Ascending aorta (tissue), 2 donors: Measurements from ENCODE around the gene FUT6. TPM values are rescaled to one million over a fixed set of nuclear protein-coding genes. Genes with fewer than 3 reads are reported as not detected.

Experiments
- DNase-seq, 2 donors: peaks; one replicate each; pipeline ENCODE4 v3.0.0-alpha.2; 2019; ENCODE audit warnings: low spot score in 2 of 2
- H3K27ac ChIP-seq, 2 donors: fragments of 200-600 bp; sonication (generic); one replicate each; pipeline ENCODE4 v1.5.1; 2016 to 2017; ENCODE audit warnings: mild to moderate bottlenecking in 1 of 2
- H3K27me3 ChIP-seq: fragments of 200-600 bp; sonication (generic); one replicate; pipeline ENCODE4 v1.5.1; 2017
- H3K36me3 ChIP-seq, 2 donors: fragments of 200-600 bp; sonication (generic); one replicate each; pipeline ENCODE4 v1.5.1; 2016
- H3K4me1 ChIP-seq, 2 donors: fragments of 200-600 bp; sonication (generic); one replicate each; pipeline ENCODE4 v1.5.1; 2016 to 2017; ENCODE audit warnings: mild to moderate bottlenecking in 1 of 2
- H3K4me3 ChIP-seq, 2 donors: fragments of 200-600 bp; sonication (generic); one replicate each; pipeline ENCODE4 v1.5.1; 2016 to 2017; ENCODE audit warnings: mild to moderate bottlenecking in 1 of 2
- H3K9me3 ChIP-seq, 2 donors: fragments of 200-600 bp; sonication (generic); one replicate each; pipeline ENCODE4 v1.5.1; 2016
- intact Hi-C: fragments of 100-400 bp; cut with DNase I; formaldehyde crosslinking; loops from one replicate; pipeline ENCODE4 v1.15.1; 2023
- total RNA-seq: library from RNA; depleted of rRNA; stranded (reverse); fragments of >200 nt; gene quantifications from one replicate; pipeline ENCODE4 v1.1.0, GENCODE V29; 2016
- TF ChIP-seq, protein P1 (sequence below), 3 experiments: fragments of 200-600 bp in 2 of 3; fragments of 450-650 bp in 1 of 3; sonication (generic) in 2 of 3; IDR thresholded peaks; one replicate each; pipeline ENCODE4 v1.5.1; 2016 to 2019; ENCODE audit warnings: antibody characterized with exemption in 3 of 3, mild to moderate bottlenecking in 1 of 3, moderate library complexity in 1 of 3

Gene FUT6
- total RNA-seq, 1 donor from 2014 or later = not detected

DNA sequence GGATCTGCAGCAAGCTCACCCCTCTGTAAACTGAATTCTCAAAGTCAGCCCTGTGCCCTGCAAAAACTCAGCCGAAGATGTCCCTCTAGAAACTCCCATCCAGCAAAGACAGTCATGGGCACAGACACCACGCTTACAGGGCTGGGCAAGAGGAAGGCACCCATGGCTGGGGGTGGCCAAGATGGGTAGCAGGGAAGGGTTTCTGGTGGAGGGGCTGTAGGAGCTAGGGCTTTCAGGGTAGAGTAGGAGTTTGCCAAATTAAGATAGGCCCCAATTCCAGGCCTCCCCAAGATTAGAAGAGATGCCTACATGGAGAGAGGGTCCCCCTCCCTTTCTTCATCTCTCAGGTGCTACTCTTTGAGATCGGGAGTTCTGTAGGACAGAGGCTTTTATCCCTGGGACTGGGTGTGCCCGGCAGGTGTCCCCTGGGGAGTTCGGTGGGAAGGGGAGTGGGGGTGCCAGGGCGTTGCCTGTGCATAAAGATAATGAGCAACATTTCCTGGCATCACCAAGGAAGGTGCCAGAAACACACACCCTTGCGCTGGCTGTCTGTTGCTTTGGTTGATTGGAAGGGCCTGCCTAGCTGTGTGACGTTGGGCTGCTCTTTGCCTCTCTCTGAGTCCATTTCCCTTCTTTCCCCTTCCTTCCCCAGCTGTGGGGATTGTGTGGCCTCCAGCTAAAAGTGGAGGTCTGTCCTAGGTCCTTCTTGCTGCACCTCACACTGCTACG is 25.2 kb downstream of the FUT6 start:
- no peak overlapping the region for H3K27ac ChIP-seq
- H3K4me1 ChIP-seq = no peaks in the 10 kb centered on the region
- H3K4me3 ChIP-seq = no peak overlapping the region
- intact Hi-C loops = no loop called here
- TF ChIP-seq, protein P1, sequence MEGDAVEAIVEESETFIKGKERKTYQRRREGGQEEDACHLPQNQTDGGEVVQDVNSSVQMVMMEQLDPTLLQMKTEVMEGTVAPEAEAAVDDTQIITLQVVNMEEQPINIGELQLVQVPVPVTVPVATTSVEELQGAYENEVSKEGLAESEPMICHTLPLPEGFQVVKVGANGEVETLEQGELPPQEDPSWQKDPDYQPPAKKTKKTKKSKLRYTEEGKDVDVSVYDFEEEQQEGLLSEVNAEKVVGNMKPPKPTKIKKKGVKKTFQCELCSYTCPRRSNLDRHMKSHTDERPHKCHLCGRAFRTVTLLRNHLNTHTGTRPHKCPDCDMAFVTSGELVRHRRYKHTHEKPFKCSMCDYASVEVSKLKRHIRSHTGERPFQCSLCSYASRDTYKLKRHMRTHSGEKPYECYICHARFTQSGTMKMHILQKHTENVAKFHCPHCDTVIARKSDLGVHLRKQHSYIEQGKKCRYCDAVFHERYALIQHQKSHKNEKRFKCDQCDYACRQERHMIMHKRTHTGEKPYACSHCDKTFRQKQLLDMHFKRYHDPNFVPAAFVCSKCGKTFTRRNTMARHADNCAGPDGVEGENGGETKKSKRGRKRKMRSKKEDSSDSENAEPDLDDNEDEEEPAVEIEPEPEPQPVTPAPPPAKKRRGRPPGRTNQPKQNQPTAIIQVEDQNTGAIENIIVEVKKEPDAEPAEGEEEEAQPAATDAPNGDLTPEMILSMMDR (IDR thresholded peaks at IDR 0.05) = no peak
- H3K9me3 ChIP-seq = no peaks in the 10 kb centered on the region
- no peaks in the 10 kb centered on the region for H3K36me3 ChIP-seq
- H3K27me3 ChIP-seq = no peaks in the 10 kb centered on the region
- no peak for DNase-seq

GRCh38 chr19:5811117-5811516 is 28.4 kb downstream of the FUT6 start:
- Histone ChIP-seq H3K27ac (no peak overlapping the region), H3K27me3 (no peaks in the 10 kb centered on the region), H3K36me3 (no peaks in the 10 kb centered on the region), H3K4me3 (no peak overlapping the region), H3K9me3 (no peaks in the 10 kb centered on the region), H3K4me1 (no peaks in the 10 kb centered on the region)
- intact Hi-C loops = no loop called here
- no peak for DNase-seq
- TF ChIP-seq, protein P1 (IDR thresholded peaks at IDR 0.05) = no peak

DNA sequence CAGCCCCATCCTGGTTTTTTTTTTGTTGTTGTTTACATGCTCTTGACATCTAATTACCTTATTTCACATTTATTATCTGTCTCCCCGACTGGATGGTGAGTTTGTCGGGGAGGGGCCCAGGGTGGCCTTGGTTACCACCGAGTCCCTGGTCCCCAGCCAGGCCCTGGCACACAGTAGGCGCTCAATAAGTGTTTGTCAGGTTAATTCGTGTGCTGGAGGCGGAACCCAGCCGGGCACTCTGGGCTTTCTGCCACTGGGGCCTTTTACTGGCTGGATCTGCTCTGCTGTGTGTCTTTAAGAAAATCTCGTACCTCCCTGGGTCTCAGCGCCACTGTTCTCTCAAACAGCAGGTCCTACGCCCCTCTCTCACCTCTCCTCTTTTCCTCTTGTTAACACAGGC is 30.0 kb downstream of the FUT6 start:
- intact Hi-C loops = loop anchor here (10.0 kb wide), 1 partner anchor 215 kb away; no protein-coding TSS in a partner anchor
- no peak overlapping the region for H3K27ac ChIP-seq
- H3K4me1 ChIP-seq = no peaks in the 10 kb centered on the region
- peaks cover 7% of the 10 kb centered on the region for H3K27me3 ChIP-seq
- no peaks in the 10 kb centered on the region for H3K9me3 ChIP-seq
- H3K36me3 ChIP-seq = no peaks in the 10 kb centered on the region
- no peak overlapping the region for H3K4me3 ChIP-seq
- TF ChIP-seq, protein P1 (IDR thresholded peaks at IDR 0.05) = no peak
- DNase-seq = no peak

DNA sequence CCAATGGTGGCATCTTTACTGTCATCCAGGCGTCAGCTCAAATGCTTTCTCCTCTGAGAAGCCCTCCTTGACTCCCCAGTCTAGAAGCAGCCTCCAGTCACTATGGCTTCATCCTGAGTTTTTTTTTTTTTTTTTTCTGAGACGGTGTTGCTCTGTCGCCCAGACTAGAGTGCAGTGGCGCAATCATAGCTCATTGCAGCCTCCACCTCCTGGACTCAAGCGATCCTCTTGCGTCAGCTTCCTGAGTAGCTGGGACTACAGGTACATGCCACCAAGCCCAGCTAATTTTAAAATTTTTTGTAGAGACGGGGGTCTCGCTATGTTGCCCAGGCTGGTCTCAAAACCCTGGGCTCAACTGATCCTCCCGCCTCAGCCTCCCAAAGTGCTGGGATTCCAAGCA is 30.4 kb downstream of the FUT6 start:
- Histone ChIP-seq H3K36me3 (no peaks in the 10 kb centered on the region), H3K27ac (no peak overlapping the region), H3K9me3 (no peaks in the 10 kb centered on the region), H3K4me3 (no peak overlapping the region), H3K4me1 (no peaks in the 10 kb centered on the region), H3K27me3 (peaks cover 11% of the 10 kb centered on the region)
- intact Hi-C loops = loop anchor here (10.0 kb wide), 1 partner anchor 216 kb away; no protein-coding TSS in a partner anchor
- DNase-seq = no peak
- TF ChIP-seq, protein P1 (IDR thresholded peaks at IDR 0.05) = no peak

GRCh38 chr19:5808120-5808816 is 31.2 kb downstream of the FUT6 start:
- H3K4me1 ChIP-seq = peaks cover 3% of the 10 kb centered on the region in 2 donors
- no peak overlapping the region for H3K4me3 ChIP-seq
- H3K9me3 ChIP-seq = no peaks in the 10 kb centered on the region
- H3K27me3 ChIP-seq = peaks cover 16% of the 10 kb centered on the region
- no peak overlapping the region for H3K27ac ChIP-seq
- TF ChIP-seq, protein P1 (IDR thresholded peaks at IDR 0.05) = no peak
- no peaks in the 10 kb centered on the region for H3K36me3 ChIP-seq
- intact Hi-C loops = loop anchor here (10.0 kb wide), 1 partner anchor 217 kb away; no protein-coding TSS in a partner anchor
- DNase-seq = no peak
